ENCODE results near the gene VCPKMT.

The VCPKMT gene

DNA sequence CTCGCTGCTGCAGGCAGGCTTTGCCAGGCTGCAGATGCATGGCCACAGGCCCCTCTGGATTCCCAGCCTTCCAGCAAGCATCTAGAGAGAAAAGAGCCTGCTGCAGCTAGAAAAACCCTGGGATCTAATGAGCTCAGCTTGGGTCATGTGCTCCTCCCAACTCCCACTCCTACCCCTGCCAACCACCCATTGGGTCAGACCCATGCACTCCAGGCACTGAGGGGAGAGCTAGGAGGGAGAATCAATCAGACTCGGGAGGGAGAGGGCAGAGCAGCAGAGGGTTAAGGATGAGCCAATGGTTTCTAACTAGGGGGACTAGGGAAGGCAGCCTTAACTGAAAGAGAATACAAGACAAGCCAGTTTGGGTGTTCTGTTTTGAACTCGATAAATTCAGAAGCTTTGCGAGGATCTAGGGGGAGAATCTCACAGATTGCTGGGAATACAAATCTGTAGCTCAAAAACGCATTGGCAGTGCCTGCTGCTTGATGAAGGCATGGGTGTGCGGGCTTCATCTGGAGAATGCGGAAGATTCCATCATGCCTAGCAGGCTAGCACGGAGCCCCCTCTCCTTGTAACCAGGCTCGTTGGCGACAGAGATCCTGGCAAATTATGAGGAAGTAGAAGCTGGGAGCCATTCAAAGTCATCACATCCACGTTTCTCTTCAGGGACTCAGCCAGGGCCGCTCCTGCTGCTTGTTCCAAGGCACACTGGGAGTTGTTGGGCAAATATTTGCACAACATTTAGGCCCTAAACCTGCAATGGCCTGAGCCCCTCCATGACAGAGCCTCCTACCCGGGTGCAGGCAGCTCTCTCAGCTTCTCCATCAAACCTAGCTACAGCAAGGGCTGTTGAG, 56.4 kb downstream of the VCPKMT start:
- Histone ChIP-seq H3K4me3 (ENCODE audit: severe bottlenecking) (no peak overlapping the region), H3K27me3 (ENCODE audit: insufficient read depth, poor library complexity, severe bottlenecking) (no peaks in the 10 kb centered on the region), H3K9me3 (ENCODE audit: severe bottlenecking) (no peaks in the 10 kb centered on the region), H3K4me1 (ENCODE audit: insufficient read depth, poor library complexity, severe bottlenecking) (peaks cover 33% of the 10 kb centered on the region), H3K36me3 (ENCODE audit: low read depth) (no peaks in the 10 kb centered on the region), H3K27ac (ENCODE audit: poor library complexity, severe bottlenecking) (peak overlapping the region; percentile 98)
- ATAC-seq (ENCODE audit: low read depth) (no peak), DNase-seq (ENCODE audit: low spot score) (no peak)
- TF ChIP-seq, protein P1, sequence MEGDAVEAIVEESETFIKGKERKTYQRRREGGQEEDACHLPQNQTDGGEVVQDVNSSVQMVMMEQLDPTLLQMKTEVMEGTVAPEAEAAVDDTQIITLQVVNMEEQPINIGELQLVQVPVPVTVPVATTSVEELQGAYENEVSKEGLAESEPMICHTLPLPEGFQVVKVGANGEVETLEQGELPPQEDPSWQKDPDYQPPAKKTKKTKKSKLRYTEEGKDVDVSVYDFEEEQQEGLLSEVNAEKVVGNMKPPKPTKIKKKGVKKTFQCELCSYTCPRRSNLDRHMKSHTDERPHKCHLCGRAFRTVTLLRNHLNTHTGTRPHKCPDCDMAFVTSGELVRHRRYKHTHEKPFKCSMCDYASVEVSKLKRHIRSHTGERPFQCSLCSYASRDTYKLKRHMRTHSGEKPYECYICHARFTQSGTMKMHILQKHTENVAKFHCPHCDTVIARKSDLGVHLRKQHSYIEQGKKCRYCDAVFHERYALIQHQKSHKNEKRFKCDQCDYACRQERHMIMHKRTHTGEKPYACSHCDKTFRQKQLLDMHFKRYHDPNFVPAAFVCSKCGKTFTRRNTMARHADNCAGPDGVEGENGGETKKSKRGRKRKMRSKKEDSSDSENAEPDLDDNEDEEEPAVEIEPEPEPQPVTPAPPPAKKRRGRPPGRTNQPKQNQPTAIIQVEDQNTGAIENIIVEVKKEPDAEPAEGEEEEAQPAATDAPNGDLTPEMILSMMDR (IDR thresholded peaks at IDR 0.05; ENCODE audit: poor library complexity, severe bottlenecking), result no peak

All from RWPE2 (cell line).